HG02884 (cell line): ENCODE measurements around the gene ZNF138.
"Not testable (repeated sequence)": the region's sequence is repeated elsewhere in the genome, so short reads cannot be mapped to it uniquely, and the experiment has no call there.

Source experiments
- ATAC-seq: cut with Tn5 transposase; IDR thresholded peaks from one replicate; pipeline ENCODE4 v1.9.1; 2021; ENCODE audit warnings: mild to moderate bottlenecking, moderate library complexity; ENCODE audit not compliant: unreplicated experiment

The ZNF138 gene

GRCh38 chr7:64838051-64838450, 43.8 kb downstream of the ZNF138 start:
- not testable (repeated sequence) for ATAC-seq

GRCh38 chr7:64838691-64839090, 44.5 kb downstream of the ZNF138 start:
- no peak for ATAC-seq

GRCh38 chr7:64839910-64840309, 45.7 kb downstream of the ZNF138 start:
- ATAC-seq: no peak

- no peak for ATAC-seq
These were observed 55.2 kb downstream of the ZNF138 start for GRCh38 chr7:64849250-64849923.

GRCh38 chr7:64849924-64850499, 55.8 kb downstream of the ZNF138 start:
- no peak for ATAC-seq

- no peak for ATAC-seq
These were observed 59.5 kb downstream of the ZNF138 start for GRCh38 chr7:64853679-64854078.

- ATAC-seq: no peak
These were observed 60.7 kb downstream of the ZNF138 start for GRCh38 chr7:64854969-64855368.

- ATAC-seq: no peak
These were observed 68.8 kb downstream of the ZNF138 start for GRCh38 chr7:64863021-64863420.

GRCh38 chr7:64863530-64863929, 69.3 kb downstream of the ZNF138 start:
- not testable (repeated sequence) for ATAC-seq

GRCh38 chr7:64863969-64864368, 69.7 kb downstream of the ZNF138 start:
- ATAC-seq: no peak

GRCh38 chr7:64867863-64868440, 73.7 kb downstream of the ZNF138 start:
- no peak for ATAC-seq

- no peak for ATAC-seq
These were observed 74.3 kb downstream of the ZNF138 start for GRCh38 chr7:64868499-64868898.

GRCh38 chr7:64869121-64869725, 75.0 kb downstream of the ZNF138 start:
- ATAC-seq: no peak

- no peak for ATAC-seq
These were observed 75.8 kb downstream of the ZNF138 start for GRCh38 chr7:64869912-64870562.

- ATAC-seq: no peak
These were observed 76.4 kb downstream of the ZNF138 start for GRCh38 chr7:64870656-64871055.

- ATAC-seq: no peak
These were observed 77.5 kb downstream of the ZNF138 start for GRCh38 chr7:64871761-64872160.

- no peak for ATAC-seq
These were observed 78.3 kb downstream of the ZNF138 start for GRCh38 chr7:64872351-64873154.

GRCh38 chr7:64873155-64873500, 78.9 kb downstream of the ZNF138 start:
- ATAC-seq: no peak

- no peak for ATAC-seq
These were observed 79.3 kb downstream of the ZNF138 start for GRCh38 chr7:64873517-64873916.

- ATAC-seq: no peak
These were observed 79.9 kb downstream of the ZNF138 start for GRCh38 chr7:64874114-64874513.
